Activated T-cell treated with anti-CD3 and anti-CD28 coated beads for 24 hours (primary cell): ENCODE data around the gene THTPA.

Source experiments
- DNase-seq: peaks from one replicate; pipeline ENCODE4 v3.0.0-alpha.2; 2020; ENCODE audit warnings: low read depth

The THTPA gene

DNA sequence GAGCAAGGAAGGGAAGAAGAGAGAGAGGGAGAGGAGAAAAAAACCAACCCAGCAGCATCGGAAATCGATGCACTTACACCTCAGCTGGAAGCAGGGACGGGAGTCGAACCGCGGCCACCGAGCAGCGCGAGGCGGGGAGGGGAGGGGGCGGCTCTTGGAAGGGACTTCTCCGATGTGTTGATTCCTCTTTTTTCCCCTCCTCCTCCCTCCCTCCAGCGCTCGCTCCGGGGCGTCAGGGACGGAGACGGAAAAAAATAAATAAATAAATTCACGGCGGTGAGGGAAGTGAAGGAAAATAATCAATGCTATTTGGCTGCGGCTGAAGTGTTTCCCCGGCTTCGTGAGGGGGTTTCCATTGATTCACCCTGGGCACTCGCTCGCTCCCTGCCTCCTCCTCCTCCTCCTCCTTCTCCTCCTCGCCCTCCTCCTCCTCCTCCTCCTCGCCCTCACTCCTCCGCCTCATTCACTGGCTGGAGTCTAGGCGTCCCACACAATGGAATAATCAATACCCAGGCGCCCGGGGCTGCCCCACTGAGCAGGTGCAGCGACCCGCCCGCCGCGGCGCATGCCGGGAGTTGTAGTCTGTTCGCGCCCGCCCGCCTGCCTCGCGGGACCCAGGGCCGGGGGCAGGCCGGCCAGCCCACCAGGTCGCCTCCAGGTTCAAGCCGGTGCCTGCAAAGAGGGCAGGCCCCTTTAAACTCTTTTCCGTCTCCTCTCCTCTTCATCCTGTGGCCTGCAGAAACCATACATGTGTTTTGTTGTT lies 4.6 kb upstream of the THTPA start, which contains the start of gene ZFHX2:
Gene ZFHX2, minus strand, starts transcription at position 500 of the 763 bp plus-strand sequence. CDS start 16,440 bp downstream, outside the sequence.
- peak; percentile 77 for DNase-seq

DNA sequence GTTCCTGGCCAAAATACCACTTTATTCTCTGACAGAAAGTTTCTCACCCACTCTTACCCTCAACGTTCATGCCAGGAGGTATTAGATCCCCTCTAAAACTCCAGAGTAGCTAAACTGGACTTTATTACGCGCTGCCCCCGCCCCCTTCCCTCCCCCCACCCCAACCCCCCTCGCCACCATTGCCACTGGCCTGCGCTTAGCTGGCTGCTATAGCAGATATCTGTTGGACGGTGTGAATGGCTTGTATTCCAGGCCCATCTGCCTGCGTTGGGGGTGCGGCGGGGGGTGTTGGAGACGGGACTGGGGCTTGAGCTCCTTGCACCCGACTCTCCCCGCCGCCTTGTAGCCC lies 564 bp upstream of the THTPA start:
- no peak for DNase-seq

DNA sequence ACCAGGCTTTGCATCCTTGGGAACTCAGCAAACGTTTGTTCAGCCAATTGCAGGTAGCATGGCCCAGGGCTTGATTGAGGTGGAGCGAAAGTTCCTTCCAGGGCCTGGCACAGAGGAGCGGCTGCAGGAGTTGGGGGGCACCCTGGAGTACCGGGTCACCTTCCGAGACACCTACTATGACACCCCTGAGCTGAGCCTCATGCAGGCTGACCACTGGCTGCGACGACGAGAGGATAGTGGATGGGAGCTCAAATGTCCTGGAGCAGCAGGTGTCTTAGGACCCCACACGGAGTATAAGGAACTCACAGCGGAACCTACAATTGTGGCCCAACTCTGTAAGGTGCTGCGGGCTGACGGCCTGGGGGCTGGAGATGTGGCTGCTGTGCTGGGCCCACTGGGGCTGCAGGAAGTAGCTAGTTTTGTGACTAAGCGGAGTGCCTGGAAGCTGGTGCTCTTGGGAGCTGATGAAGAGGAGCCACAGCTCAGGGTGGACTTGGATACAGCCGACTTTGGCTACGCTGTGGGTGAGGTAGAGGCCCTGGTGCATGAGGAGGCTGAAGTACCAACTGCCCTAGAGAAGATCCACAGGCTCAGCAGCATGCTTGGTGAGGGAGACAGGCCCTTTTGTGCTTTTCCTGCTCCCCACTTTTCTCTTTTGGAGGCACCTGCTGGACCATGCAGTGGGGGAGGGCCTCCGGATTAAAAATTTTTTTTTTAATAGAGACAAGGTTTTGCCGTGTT lies 799 bp downstream of the THTPA start:
- DNase-seq, result no peak

DNA sequence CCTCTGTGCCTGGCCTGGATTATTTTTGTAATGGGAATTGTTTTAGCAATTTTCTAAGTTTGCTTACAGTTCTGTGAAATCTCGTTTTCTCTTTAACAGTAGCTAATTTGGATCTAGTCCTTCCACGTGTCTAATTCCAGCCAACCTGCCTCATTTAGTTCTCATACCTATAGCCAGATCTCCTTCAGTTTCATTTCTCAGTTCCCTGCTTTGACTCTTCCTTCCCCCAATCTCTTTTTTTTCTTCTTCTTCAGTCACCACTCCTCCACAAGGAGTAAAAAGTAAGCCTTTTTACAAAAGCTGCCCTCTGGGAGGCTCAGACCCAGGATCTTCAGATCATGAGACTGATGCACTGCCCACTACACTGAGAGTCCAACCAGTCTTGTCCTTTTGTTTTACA lies 1.4 kb downstream of the THTPA start:
- no peak for DNase-seq

DNA sequence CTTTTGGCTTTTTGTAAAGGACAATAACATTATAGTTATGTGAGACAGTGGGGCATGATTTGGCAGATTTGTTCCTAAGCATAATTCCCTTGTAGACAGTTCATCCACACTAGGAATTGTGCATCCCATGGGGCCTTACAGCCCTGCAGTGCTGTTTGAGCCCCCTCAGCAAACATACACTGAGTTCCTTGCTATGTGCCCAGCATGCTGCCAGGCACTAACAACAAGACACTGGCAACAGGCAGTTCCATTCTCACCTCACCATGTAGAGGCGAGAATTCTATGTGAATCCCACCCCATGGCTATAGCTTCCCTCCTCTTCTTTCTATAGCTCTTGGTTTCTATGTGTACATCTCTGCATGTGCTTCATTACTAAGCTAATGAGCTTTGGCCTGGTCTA lies 1.9 kb downstream of the THTPA start:
- no peak for DNase-seq

DNA sequence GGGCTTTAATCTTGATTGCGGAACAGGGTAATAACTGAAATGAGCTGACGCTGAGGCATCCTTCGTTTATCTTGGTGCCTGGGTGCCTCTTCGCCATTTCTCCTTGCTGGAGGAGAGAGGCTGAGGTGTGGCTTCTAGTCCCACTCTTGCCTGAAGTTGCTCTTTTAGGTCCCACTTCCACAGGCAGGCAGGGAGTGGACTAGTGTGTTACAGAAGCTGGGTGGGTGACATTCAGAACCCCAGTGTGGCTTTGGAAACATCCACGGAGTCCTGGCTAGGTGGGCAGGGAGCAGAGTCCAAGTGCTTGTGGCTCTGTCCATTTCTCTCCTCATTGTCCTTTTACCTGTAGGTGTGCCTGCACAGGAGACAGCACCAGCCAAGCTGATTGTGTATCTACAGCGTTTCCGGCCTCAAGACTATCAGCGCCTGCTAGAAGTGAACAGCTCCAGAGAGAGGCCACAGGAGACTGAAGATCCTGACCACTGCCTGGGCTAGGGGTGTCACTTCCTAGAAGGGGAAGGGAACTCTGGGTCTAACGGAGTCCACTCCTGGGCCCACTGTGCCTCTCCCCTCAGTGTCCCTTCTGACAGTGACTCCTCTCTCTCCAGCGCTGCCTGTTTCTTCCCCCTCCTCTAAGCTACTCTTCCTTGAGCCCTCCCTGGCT lies 2.4 kb downstream of the THTPA start:
- no peak for DNase-seq

DNA sequence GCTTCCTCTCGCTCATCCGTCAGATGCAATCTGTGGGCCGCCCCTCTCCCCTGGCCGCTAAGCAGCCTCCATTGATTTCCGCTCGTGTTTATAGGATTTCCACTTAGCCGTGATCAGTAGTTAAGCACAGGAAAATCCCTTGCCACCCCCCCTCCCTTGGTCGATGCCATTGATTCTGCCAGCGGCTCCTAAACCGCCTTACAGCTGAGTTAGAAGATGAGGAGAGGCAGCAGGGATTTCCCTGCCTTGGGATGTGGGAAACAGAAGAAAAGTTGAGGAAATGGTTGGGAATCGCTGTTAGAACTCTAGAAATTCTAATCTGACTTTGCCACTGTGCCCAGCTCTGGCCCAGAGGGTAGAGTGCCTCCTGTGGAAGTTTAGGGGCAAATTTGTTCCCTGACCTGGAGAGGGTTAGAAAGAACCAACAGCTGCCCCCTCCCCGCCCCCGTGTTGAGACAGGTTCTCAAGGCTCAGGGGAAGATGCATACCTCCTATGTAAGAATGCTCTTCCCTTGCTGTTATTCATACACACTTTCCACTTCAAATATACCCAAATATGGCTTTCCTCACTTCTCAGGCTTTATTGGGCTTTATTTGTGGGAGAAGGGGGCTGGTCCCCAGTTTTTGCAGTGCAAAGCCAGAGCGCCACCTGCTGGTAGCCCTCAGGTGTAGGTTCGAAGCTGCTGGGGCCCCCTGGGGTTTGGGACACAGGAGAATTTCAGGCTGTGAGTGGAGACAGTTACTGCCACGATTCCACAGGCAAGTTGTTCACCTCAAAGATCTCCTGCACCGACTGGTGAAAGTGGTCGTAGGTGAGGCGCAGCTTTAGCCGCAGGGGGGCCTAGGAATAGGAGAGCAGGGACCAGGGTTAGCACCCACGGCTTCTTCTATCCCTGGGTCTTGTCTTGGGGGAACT lies 3.2 kb downstream of the THTPA start:
- peak; percentile 61 for DNase-seq

DNA sequence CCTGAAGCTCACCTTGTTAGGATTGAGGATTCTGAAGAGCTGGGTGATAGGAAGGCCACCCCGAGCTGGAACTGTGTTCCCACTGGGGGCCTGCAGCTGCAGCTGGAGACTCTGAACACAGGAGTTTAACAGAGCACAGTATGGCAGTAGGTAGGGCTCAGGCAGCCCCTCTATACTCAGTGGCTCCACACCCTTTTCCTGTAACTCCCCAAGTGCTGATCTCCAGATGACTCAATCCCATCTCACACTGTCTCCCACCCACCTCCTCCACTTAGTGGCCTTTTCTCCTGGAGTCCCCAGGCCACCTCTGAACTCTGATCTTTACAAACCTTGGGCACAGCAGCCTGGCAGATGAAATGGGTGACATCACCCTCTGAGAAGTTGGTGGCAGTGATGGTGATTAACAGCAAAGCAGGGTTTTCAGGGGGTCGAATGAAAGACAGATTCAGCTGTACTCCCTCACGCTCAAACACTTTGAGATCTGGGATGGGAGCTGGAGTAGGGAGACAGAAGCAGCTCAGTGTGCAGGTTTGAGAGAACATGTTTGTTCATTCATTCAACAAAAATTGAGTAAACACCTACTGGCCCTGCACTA lies 4.0 kb downstream of the THTPA start:
- DNase-seq, result no peak

DNA sequence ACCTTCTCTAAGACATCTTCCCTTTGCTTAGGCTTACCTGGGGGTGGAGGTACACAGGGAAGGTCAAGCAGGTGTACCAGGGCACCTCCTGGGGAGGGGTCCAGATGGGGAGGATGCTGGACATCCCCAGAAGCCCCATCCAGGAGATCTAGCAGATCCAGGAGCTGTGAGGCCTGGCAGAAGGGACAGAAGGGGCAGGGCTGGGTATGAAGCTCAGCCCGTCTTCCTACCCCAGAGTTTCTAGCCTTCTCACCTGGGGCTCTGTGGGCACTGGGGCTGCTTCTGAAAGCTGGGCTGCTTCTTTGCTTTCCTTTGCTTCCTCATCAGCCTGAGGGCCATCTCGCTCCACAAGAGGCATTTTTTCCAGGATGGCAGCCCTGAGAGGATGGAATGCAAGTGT lies 5.2 kb downstream of the THTPA start:
- DNase-seq, result no peak

DNA sequence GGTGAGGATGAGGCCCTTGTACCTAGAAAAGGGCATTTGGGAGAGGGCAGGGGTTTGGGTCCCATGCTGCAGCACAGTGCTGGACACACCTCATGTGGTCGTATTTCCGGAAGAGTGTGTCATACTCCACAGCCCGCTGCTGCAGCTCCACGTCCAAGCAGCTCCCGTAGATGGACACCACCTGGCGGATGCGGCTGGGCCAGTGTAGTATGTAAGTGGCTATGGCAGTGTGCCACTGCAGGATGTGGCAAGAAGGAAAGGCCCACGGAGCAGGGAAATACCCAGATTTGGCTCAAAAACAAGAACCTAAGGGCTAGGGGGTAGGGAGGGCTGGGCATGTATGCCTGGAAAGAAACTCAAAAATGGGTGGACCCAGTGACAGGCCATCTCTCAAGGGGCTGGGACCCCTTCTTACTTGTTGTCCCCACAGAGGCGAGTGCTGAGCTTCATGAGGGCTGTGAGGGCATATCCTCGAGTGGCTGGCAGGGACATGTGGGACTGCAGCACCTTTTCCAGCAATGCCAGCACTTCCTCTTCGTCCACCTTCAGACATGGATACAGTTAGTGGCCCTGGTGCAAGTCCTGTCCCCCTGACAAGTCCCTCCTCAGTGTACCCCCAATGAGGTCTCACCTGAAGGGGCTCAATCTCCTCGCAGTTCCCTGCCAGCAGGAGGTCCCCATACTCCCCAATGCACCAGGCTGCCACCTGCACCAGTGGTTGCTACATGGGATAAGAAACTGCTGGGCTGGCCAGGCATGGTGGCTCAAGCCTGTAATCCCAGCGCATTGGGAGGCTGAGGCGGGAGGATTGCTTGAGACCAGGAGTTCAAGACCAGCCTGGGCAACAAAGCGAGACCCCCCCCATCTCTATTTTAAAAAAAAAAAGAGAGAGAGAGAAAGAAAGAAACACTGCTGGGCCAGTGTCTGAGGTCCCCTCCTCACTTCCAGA lies 6.1 kb downstream of the THTPA start:
- DNase-seq, result no peak

DNA sequence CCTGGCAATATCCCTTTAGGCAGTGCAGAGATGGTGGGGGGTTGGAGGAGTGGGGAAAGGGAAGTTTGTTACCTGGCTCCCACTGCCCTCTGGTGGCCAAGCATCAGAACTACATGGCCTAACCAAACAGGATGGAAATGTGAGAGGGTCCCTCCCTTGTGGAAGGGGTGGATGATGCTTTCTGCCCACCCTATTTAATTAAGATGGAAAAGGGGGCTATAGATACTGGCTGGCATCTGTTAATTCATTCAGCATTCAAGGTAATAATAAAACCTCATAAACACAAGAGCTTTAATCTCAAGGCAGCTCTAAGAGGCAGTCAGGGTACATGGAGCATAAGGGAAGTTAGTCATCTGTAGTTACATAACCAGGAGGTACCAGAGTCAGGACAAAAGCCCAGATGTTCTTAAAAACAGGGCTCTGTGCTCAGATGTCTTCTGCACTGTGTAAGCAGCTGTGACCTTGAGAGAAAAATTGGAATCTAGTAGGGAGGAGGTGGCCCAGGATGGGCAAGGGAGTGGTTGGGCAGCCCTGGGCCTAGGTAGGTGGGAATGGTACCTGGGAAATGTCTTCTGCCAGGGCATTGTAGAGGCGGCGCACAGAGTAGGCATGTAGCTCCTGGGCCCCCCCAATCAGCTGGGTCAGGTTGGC lies 6.9 kb downstream of the THTPA start:
- peak; percentile 45 for DNase-seq

DNA sequence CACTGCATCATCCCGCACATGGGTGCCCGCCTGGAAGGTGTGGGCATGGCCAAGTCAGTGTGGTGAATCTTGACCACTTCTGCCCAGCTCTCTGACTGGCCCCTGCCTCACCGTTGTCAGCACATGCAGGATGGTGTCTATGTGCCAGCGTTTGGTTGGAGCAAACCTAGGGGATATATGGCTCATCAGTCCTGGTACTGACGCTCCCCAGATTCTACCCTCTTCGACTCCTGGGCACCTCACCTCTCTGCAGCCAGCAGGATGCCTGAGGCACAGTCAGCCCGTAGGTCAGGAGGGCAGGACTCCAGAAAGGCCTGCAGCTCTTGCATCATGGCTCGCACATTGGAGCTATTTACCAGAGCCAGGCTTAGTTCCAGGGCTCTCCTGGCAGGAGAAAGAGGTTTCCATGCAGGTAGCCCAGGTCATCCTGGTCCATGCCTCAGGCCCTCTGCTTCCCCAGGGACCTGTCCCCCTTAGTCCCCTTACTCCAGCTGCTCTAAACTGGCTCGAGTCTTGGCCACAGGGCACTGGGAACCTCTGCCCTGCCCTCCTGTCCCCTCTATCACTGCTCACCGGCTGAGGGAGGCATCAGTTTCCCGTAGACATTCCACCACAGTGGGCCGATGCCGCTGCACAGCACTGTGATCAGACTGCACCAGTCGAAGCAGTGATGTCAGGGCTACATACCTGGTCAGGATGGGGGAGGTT lies 7.6 kb downstream of the THTPA start:
- no peak for DNase-seq

DNA sequence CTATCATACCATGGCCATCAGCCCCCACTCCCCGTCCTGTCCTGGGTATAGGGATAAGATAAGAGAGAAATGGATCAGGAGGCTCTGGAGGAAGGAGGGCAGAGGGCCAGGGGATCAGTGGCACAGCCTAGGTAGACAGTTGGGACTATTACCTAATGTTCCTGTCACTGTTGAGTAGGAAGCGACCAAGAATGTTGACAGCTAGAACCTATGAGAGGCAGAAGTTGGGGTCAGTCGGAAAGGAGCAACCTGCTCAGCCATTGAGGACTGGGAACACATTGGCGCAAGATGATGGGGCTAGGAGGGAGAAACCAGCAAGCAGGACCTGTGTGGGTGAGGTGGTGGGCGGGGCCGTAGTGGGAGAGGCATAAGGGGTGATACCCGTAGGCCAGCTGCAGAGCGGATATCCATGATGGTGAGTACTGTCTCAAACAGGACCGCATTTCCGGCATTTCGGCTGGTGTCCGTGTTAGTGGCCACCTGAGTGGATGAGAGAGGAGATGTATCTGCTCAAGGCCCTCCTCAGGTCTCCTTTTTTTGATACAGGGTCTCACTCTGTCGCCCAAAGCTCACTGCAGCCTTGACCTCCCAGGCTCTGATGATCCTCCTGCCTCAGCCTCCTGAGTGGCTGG lies 8.2 kb downstream of the THTPA start:
- no peak for DNase-seq

DNA sequence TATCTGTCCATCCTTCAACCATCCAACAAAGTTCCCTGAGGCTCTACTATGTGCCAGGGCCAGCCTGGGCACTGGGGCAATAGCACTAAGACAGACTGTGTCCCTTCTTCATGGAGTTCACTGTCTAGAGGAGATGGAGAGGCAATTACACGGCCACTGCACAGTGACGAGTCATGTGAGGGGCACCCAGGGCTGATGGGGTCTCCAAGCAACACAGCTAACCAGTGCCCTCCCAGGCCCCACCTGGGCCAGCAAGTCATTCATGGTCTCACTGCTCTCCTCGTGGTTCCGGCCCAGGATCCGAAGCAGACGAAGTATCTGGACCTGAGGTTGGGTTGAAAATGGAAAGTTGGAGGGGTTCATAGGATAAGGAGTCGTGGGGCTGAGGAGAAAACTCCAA lies 8.8 kb downstream of the THTPA start:
- DNase-seq, result no peak

DNA sequence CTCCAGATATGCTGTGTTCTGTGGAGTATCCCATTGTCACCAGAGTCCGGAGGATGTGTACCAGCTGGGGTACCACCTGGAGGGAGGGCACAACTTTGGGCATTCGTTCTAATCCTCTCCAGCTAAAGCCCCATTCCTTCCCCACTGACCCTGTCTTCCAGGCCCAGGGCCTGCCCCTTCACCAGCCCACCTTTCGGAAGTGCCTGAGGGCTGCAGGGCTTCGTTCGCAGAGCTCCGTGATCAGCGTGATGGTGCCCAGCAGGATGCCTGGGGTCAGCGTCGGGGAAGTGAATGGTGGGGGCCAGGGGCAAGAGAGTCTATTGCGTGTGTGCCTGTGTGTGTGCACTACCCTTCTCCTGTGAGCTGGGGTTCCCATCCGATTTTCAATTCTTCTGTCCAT lies 9.6 kb downstream of the THTPA start:
- no peak for DNase-seq

DNA sequence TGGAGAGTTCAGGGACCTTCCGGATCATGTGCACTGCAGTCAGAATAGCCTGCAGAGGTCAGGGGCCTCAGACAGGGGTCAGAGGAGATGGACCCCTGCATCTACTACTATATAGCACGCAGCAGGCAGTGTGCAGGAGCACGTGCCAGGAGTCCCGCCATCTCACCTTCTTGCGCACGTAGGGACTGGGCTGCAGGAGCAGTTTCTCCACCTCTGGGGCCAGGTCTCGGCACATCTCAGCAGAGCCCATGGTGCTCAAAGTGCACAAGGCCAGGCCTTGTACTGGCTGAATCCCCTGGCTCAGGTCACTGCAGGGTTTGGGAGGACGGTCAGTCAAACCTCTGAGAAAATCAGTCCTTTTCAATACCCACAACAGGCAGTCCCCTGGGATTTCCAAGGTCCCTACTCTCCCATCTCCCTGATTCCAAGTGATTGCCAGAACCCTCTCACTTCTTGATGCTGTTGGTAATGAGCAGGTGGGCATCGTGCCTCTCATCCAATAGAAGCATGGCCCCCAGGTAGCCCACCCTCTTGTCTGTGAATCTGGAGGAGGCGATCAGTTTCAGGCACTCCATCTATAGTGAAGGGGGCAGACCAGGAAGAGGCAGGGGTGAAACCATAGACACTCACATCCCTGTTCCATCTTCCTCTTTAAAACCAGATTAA lies 10.2 kb downstream of the THTPA start:
- DNase-seq, result no peak

DNA sequence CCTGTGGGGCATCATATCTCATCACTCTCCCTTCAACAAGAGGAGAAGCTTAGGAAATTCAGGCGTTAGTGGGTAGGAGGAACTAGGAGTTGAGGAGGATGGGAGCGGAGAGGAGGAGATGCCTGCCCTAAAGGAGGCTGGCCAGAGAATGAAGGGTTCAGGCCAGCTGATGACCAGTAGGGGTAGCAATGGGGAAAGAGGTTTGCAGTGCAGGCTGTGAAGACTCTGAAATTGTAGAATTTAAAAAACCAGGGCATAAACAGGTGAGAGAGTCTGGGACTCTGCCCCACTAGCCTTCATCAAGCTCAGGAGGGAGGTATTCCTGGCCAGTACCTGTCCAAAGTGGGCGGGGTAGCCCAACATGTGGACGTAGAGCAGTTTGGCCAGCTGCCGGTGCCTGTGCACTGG lies 10.7 kb downstream of the THTPA start:
- DNase-seq, result no peak
